ENCODE results near the gene EEF1A2.

EEF1A2 gene

DNA sequence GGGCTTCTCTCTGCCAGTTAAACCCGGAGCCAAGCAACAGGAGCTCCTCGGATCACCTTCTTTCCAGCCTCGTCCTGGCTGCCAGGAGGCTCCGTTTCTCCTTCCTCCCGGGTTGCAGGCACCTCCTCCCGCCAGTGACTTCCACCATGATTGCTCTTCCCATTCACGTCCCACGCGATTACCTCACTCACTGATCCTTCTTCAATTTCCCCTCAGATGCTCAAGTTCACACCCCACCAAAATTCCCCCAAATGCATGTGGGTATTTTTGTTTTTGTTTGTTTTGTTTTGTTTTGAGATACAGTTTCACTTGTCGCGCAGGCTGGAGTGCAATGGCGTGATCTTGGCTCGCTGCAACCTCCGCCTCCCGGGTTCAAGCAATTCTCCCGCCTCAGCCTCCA, 51.6 kb downstream of the EEF1A2 start:
- DNase-seq, result no peak

DNA sequence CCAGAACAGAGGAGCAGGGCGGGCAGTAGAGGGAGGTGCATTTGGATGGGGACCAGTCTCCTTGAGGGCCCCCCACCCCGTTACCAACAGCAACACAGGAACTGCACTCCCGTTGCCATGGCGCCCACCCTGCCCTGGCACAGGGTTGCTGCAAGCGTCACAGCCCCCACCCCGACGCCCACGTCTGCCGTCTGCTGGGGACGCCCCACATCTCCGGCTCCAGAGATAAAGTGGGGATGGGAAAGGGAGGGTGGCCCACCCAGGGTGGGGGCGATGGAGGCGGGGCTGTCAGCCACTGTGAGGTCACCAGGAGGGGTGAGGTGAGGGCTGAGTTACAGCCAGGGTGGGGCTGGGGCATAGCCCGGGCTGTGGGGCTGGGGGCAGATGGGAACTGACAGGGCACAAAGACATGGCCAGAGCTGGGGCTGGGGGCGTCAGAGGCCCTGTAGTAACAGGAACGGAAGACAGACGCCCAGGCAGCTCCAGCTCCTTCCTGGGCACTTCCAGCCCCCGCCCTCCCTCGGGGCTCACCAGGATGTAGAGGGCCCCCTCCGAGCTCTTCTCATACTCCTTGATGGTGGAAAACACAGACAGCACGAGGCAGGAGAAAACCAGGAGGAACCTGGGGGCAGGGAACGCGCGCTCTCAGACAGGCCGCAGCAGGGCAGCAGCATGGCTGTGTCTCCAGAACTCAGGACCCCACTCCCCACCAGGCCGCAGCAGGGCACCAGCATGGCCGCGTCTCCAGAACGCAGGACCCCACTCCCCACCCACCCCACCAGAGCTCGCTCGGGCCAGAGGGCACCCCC, 52.5 kb downstream of the EEF1A2 start:
- no peak for DNase-seq

DNA sequence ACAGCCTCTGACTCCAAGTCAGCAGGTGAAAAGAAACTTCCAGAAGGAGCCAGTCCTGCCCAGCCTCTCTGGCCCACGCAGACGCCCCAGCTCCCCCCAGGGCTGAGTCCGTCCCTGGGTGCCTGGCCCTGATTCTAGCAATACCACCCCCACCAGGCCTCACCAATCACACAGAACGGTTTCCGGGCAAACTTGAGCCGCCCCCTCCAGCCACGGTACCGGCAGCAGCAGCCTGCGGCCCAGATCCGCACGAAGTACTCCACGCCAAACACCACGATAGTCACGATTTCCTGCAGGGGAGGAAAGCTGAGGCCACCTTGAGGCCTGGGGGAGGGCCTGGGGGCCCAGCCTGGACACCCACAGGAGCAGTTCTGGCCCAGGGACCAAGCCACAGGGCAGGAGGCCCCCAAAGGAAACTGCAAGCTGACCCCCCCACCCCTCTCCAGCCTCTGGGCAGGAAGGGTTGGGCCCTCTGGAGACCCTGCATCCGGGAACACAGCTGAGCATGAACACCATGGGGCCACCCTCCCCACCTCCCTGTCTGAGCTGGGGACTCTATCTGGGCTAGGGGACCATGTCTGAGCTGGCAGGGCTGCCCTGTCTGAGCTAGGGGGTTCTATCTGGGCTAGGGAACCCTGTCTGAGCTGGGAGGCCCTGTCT, 53.7 kb downstream of the EEF1A2 start:
- no peak for DNase-seq

DNA sequence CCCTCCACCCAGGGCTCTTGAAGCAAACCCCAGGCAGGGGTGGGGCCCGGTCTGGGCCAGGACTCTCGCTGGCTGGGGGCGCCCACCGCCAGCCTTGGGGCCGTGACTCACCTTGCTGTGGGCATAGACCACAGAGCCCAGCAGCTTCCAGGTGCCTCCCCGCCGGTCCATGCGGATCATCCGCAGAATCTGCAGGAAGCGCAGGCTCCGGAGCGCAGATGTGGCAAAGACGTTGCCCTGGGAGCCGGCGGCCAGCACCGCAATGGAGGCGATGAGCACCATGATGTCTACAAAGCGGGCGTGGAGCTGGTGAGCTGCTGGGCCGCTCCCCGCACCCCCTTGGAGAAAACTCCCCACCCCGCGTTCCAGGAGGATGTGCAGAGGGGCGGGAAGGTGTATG, 54.3 kb downstream of the EEF1A2 start:
- DNase-seq, result no peak

DNA sequence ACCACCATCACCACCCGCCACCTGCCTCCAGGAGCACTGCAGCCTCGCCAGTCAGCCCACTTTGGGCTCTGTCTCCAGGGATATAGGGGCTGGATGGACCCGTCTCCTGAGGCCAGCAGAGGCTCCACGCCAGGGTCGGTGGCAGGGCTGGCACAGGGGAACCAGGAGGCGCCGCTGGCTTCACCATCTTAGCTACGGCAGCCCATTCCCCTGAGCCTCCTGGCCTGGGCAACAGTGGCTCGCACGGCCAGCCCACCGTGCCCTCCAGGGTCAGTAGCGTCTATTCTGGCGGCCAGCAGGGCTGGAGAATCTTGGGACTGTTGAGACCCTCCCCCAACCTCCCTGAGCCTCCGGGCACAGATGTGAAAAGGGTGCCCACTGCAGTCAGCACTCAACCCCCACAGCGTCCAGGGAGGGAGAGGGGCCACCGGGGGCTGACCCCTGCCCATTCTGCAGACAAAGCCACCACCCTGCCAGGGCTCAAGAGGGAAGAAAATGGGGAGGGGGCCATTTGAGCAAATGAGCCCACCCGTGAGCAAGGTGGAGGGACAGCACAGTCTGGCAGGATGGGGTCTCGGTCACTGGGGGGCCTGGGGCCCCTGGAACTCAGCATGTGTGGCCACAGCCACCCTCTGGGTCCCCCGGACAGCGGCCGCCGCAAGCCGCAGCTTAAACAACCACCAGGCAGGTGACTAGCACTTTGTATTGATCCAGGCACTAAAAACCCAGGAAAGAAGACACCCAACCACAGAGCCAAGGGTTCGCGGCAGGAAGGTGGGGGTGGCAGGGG, 55.1 kb downstream of the EEF1A2 start:
- DNase-seq, result no peak

DNA sequence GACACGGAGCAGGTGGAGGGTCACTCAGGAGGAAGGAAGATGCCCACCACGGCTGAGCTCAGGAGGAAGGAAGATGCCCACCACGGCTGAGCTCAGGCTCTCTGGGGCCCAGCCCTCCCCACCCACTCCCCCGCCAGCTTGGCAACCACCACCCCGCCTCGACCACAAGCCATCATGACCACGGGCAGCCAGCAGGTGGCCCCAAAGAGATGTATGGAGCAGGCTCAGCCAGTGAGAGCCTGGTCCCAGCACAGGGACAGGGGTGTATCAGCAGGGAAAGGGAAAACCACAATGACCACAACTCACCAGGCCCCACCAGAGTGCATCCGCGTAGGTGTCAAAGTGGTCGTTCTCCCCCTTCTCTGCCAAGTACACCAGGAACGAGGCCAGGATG, 56.8 kb downstream of the EEF1A2 start:
- DNase-seq, result peak; percentile 46 to 56

DNA sequence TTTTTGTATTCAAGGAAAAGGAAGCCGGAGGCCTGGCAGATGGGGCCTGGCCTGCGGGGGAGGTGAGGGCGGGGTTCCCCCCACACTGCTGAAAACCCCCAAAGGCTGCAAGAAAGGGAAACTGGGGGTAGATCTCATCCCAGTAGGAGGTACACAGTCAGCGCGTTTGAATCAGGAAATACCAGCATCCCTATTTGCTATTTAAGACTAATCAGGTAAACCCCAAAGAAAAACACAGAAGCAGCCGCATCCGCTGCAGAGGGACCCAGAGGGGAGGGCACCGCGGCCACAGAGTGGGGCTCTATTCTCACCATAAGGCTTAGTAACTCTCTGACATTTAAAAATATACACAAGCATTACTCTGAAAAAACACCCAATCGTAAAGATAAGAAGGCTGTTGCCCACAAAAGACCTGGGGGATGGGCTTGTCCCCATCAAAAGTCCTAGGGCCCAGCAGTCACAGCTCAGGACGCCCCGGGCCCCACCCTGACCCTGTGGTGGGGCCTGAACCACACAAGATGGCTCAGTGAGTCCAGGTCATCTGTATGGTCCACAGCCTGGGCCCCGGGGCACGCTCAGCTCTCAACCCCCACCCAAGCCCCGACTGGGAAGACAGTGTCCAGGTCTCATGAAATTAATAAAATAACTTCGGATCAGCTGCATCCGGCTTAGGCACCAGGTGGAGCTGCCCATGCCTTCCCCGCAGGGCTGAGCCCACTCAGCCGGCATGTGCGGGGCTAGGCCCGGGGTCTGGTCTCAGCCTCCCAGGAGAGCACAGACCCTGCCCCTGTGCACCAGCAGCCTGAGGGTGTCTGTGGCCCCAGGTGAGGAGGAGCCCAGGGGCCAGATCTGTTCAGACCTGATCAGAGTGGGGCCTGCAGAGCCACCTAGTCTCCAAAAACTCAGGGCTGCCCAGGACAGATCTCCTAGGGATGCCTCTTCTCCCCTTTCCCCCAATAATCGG, 57.5 kb downstream of the EEF1A2 start:
- no peak for DNase-seq

DNA sequence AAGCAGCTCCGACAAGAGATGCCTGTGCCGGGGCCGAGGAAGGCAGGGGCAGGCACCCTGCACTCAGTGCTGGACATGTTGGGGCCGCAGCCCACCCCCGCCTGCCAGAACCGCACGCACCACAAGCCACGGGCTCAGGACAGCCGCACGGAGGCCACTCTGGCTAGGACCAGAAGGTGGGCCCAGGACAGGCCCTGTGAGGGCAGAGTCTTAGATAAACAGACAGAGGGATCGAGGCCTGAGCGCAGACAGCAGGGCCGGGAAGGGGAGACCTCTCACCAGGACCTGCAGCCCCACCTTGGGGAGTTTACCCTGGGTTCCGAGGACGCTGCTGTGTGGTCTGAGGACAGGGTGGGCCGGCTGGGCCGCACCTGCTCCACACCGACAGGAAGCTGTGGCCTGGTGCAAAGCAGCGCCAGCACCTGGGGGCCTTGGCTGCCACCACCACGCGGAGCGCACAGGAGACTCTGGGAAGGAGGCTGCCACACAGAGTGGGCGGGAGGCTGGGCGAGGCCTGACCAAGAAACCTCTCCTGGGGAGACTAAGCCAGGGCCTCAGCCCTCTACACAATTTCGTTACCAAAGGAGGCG, 58.4 kb downstream of the EEF1A2 start:
- DNase-seq, result no peak

DNA sequence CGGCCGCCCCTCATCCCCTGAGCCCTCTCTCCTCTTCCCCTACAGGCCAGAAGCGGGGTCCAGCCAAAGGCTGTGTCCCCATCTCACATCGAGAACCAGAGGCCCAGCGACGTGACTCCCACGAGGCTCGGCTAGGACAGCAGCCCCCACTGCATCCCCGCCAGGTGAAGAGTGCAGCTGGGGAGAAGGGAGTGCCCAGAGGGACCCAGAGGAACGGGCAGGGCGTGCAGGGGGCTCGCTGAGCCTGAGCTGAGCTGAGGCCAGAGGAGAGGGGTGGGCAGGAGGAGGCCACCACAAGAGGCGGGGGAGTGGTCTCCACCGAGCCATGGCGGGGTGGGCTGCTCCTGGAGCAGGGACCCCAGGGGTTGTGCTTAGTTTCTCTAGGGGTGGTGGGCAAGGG, 59.0 kb downstream of the EEF1A2 start:
- no peak for DNase-seq

DNA sequence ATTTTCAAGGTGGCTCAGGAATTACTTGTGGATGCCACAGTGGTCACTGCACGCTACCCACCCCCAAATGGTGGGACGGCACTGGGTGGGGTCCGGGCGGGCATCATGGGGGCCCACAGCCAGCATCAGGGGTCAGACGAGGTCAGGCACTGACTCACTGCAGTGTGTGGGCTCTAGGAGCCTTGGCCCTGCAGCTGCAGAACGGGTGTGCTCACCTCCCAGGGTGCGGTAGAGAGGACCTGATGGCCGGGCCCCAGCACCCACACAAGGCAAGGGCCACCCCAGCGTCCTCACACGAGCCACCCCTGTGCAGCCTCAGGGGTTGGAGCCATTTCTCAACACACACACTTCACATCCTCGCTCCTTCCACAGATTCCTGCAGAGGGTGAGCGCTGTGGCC, 60.8 kb downstream of the EEF1A2 start:
- no peak for DNase-seq
